GM18498 (cell line): ENCODE measurements around the gene EXOC3L1.

Experiments used
- ATAC-seq: cut with Tn5 transposase; IDR thresholded peaks from one replicate; pipeline ENCODE4 v1.9.1; 2021; ENCODE audit warnings: mild to moderate bottlenecking, moderate library complexity; ENCODE audit not compliant: unreplicated experiment

The EXOC3L1 gene

DNA sequence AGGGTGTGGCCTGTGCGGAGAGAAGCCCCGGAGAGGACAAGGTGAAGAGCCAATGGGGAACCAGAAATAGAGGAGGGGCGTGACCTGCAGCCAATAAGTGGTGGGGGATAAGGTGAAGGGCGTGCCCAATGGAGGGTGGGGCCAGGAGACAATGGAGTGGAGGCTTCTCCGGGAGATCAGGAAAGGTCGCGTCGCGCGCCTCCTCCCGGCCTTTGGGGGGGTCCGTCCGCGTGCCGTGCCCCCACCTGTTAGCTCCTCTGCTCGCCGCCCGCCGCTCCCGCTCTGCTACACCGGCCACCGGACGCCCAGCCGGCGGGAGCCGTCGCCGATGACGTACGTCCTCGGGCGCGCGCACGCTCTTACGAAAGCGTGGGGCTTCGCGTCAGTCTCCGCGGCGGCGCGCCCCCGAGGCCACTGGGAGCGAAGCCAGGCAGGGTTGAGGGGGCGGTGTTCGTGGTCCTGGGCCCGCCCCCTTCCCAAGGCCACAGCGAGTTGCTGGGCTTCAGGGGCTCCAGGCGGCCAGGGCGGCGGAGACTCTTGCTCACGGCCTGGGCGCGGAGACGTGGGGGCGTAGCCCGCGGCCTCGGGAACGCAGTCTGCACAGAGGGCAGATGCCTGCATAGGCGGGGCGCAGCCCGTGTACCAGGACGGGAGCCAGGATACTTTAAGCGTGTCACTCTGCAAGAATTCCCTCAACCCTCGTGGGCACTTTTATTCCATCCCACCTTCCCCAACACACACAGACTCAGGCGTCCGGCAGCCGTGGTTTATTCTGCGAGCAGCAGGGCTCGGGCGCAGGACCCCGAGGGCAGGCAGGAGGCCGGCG, 6.1 kb downstream of the EXOC3L1 start, which contains the start of gene MATCAP1:
Gene MATCAP1 (minus strand): TSS at position 337 of the 826 bp plus-strand sequence. CDS start 3,353 bp downstream, outside the sequence.
- ATAC-seq: peak; percentile 91

DNA sequence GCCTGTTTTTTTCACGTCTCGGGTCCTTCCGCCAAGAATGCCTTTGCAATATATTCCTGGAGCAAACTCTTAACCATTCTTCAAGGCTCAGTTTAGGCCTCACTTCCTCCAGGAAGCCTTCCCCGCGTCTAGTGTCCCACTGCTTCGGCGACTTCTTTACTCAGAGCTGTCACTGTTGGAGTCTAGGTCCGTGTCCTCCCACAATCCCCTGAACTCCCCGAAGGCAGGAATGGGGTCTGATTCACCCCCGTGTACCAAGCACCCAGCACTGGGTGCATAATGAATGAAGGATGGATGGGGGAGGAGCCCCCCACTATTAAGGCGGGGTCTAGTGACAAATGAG, 6.7 kb downstream of the EXOC3L1 start:
- no peak for ATAC-seq

DNA sequence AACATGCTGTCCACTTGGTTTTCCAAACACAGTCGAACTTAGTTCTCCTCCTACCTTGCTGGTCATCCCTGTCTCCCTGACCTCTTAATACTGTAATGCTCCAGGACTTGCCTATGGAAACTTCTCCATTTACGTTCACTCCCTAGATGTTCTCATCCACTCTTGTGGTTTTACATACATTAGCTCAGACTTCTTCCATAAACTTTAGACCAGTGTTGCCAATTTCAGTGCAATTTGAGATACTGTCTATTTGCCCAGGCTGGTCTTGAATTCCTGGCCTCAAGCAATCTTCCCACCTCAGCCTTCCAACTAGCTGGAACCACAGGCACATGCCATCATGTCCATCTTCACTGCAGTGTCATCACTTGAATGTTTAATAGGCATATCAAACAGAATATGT, 7.6 kb downstream of the EXOC3L1 start:
- ATAC-seq: no peak

DNA sequence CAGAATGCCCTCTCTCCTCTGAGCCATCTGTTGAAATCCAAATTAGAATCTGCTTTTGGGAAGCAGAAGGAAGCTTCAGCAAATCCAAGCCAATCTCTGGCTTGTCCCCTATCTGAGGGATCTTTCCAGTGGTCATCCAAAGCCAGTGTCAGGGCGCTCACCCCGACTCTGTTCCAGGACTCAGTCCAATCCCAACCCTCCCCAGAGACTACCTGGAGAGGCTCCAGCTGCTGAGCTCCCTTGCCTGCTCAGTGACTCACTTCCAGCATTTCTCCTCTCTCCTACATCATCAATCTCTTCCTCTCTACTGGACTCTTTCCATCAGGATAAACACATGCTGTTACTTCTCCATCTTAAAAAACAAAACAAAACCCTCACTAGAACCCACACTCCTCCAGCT, 8.6 kb downstream of the EXOC3L1 start:
- ATAC-seq: no peak

DNA sequence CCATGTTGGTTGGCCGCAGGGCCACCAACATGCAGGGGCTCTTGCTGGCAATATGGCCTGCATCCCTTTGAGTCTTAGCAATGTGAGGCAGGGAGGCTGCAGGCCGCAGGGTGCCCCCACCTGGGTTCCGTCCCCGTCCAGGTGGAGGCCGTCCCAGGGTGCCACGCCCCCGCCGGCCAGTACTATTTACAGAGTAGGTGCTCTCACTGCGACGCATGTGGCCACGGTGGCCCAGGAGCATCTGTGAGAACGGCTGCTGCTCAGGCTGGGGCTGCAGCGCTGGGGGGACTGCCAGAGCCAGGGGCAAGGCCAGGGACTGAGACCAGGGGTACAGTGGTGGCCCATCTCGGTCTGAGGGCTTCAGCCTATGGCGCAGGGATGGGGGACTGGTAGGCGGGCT, 9.8 kb downstream of the EXOC3L1 start:
- ATAC-seq: no peak

DNA sequence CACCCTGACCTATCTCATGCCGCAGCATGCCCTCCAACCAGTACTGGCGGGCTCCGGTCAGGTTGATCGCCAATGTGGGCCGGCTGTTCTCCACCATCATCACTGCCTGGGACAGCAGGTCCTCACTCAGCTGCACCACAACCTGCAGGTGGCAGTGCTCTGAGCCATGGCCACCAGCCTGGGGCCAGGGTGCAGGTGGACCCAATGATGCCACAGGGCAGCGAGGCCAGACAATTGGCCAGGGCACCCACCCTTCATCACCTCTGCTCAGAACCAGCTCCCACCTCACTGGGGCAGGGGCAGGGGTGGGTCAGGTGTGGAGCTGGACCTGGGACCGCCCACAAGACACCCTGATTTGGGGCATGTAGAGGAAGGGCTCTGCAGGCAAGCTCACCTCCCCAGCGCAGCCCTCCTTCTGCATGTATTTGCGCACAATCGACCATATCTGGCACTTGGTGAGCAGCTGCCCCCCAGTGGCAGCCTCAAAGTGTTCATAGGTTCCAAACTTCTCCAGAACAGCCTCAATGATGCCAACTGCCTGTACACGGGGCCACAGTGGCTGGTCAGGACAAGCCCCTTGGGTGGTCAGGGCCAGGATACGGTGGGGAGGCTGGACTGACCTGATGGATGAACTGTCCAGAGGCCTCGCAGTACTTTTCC, 10.4 kb downstream of the EXOC3L1 start:
- no peak for ATAC-seq

DNA sequence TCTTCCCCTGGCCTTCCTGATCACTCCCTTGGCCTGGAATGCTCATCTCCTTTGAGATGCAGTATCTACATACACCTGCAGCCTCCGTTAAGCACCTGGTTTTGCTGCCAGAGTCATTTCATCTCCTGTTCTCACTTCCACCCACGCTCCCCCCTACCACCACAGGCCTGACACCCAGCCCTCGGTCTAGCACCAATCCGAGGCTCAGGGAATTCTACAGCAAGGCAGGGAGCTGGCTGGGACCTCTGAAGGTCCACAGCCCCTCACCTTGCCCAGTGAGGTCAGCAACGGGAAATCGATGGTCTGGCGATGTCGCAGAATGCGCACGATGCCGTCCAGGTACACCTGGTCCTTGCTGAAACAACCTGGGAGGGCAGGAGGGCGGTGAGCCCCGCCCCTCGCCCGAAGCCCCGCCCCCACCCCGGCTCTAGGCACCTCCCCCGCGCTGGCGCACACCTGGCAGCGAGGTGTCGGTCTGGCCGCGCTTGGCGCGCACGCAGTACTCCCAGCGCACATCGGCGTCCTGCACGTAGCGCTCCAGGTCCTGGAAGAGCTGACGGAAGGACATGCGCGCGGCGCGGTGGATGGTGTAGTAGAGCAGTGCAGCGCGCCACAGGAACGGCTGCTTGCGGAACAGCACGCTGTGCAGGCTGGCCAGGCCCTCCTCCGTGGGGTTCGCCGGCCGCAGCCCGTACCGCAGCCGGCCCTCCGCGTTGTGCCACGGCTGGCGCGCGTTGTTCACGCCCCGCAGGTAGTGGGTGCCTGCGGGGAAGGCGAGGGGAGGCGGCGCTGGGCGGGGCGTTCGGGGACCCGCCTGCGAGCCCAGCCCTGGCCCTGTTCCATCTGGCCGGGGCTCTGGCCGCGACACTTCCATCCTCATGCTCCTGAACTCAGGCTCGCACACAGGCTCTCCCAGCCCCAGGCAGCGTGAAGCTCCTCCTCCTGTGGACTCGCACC, 11.9 kb downstream of the EXOC3L1 start:
- ATAC-seq: no peak

DNA sequence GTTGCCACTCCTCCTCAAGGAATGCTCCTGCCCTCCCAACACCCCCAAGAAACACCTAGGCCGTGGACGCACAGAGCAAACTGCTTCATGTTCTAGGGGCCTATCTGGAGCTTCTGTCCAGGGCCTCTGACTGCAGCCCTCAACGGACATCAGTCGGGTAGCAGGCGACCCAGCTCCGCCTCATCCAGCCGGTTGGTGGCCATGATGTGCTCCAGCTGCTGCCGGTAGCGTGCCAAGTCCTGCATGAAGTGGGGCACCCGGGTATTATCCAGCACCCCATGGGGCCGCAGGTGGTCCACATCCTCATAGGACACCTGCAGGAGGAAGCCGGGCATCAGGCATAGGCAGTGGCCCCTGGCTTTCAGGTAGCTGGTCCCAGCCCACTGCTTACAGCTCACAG, 13.3 kb downstream of the EXOC3L1 start:
- ATAC-seq: no peak

DNA sequence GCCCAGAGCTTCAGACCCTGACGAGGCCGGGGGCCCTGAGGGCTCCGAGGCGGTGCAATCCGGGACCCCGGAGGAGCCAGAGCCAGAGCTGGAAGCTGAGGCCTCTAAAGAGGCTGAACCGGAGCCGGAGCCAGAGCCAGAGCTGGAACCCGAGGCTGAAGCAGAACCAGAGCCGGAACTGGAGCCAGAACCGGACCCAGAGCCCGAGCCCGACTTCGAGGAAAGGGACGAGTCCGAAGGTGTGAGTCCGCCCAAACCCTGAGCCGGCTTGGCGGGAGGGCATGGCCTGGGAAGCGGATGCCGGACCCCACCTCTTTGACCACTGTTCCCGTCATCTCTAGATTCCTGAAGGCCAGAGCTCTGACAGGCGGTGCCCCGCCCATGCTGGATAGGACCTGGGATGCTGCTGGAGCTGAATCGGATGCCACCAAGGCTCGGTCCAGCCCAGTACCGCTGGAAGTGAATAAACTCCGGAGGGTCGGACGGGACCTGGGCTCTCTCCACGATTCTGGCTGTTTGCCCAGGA, 15.2 kb downstream of the EXOC3L1 start:
- no peak for ATAC-seq

DNA sequence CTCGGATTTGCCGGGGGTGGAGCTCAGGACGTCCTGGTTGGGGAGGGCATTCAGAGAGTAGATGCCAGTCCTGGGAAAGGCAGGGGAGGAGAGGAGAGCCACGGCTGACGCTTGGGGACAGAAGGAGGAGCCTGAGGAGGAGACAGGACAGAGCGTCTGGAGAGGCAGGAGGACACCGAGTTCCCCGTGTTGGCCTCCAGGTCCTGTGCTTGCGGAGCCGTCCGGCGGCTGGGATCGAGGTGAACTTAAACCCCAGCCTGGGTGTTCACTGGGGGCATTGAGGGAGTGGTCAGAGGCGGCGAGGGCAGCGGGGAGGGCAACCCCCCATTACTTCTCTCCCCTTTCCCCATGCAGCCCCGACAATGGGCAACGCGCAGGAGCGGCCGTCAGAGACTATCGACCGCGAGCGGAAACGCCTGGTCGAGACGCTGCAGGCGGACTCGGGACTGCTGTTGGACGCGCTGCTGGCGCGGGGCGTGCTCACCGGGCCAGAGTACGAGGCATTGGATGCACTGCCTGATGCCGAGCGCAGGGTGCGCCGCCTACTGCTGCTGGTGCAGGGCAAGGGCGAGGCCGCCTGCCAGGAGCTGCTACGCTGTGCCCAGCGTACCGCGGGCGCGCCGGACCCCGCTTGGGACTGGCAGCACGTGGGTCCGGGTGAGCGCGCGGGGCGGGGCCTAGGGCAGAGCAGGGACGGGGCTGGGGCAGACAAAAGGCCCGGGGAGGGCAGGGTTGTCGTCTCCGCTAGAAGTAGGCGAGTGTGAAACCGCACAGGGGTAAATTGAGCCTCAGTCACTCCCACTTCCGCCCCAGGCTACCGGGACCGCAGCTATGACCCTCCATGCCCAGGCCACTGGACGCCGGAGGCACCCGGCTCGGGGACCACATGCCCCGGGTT, 15.9 kb downstream of the EXOC3L1 start:
- ATAC-seq: peak; percentile 57

DNA sequence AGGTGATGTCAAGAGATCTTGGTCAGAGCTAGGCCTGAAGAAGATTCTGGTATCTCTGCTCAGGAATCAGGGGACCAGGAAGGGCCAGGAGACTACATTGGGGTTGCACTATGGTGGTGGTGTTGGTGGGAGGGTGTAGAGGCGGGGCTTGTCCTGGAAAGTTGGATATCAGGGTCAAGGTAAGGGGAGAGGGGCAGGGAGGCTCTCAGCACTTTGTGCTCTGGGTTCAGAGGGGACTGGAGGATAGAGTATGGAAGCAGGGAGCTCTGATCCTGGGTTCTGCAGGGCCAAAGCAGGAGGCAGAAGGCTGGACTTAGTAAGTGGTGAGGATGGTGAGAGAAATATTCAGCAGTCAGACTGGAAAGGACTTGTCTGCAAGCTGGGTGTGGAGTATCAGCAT, 16.6 kb downstream of the EXOC3L1 start:
- ATAC-seq: no peak

DNA sequence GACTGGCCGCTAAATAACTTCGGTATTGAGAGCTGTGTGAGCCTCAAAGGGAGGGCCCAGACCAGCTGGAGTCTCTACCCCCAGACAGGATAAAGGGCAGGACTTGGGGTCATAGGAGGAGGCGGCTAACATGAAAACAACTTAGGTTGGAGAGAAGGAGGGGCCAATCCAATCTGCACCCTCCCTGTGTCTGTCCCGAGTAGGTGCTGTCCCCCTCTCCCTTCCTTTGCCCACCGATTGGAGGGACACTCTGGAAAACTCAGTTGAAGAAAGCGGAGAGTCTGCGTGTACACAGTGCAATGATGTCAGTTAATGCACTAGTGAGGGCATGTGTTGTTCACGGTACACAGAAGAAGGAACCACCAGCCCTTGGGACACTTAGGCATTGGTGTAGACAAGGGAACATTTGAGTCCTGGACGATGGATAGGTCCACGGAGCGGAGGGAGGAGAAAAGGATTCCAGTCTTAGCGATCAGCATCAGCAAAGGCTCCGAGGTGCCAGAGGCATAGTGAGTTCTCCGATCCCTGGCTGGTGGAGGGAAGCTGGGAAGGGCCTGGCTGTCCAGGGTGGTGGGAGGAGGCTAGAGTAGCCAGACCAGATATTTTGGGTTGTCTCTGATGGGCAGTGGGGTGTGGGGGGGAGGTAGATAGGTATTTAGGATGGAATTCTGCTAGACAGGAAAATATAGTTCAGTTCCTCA, 18.8 kb downstream of the EXOC3L1 start:
- no peak for ATAC-seq

DNA sequence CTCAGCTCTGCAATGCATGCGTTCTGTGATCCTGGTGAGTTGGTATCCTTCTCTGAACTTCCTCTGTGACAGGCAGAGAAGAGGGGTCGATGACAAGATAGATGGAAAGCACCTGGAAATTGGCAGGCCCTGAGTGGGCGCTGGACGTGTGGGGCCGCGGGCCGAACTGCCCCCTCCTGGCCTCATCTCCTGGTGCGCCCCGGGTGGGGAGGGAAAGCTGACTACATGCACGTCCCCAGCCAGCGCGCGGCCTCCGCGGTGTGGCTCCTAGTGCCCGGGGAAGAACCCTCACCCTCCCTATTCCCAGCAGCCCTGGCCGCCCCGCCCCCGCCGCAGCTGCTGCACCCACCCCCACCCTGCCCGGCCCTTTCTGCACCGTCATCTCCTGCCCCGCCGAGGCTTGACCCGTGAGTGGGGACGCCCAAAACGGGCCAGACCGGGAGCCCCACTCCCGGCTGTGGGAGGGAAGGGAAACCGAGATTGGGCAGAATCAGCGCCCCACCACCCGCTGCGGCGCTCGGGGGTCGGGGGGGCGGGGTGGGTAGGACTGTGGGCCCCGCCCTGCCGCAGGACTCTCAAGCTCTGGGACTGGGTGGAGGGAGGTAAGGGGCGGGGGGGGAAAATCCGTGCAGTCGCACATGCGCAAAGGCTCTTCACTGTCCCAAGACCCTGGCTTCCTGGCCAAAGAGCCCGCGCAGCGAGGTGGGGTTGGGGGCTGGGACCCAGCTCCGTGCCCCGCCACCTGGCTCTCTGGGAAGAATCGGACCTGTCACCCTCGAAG, 19.6 kb downstream of the EXOC3L1 start, which contains the start of gene NOL3:
Gene NOL3 (plus strand): TSS at position 371 of the 781 bp plus-strand sequence.
- peak; percentile 33 for ATAC-seq

DNA sequence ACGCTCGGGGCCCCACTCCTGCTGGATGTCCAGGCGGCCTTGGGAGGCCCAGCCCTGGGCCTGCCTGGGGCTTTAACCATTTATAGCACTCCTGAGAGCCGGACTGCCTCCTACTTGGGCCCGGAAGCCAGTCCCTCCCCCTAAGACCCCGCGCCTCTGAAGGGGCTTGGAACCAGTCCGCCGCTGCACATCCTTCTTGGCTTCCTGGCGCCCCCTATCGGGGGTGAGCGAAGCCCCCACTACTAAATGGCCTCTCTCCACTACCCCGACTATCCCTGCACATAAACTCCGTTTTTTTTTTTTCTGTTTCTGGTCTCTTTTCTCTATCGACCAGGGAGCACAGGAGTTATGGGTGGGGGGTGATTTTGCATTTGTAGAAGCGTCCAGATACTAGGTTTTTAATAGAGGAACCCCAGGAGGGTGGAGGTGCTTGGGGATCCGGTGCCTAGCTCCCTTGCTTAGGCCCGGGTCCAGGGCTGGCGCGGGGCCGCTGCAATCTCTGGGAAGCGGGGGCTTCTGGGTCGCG, 20.2 kb downstream of the EXOC3L1 start:
- no peak for ATAC-seq

DNA sequence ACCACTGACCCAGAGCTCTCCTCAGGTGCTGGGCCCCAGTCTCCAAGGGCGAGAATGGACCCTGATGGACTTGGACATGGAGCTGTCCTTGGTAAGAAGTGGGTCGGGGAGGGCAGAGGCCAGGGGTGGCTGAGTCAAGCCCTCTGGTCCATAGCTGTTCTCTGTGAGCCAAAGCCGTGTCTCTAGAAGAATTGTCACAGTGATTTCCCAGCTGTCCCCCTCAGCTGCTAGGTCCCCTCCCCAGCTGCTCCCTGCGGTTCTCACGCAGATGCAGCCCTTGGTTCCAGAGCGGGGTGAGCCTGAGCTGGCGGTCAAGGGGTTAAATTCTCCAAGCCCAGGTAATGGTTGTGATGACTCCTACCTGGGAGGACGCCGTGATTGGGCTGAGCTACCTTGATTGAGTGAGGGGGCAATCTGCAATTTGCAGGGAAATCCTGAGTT, 20.9 kb downstream of the EXOC3L1 start:
- no peak for ATAC-seq

DNA sequence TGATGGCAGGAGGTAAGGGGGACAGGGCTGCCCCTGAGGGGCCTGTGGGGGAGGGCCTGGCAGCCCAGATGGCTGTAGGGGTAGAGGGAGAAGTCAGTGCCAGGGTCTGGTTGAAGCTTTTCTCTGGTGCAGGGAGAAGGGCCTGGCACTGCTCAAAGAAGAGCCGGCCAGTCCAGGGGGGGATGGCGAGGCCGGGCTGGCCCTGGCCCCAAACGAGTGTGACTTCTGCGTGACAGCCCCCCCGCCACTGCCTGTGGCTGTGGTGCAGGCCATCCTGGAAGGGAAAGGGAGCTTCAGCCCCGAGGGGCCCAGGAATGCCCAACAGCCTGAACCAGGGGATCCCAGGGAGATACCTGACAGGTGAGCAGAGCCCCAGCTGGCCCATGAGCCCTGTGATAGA, 22.3 kb downstream of the EXOC3L1 start:
- no peak for ATAC-seq

DNA sequence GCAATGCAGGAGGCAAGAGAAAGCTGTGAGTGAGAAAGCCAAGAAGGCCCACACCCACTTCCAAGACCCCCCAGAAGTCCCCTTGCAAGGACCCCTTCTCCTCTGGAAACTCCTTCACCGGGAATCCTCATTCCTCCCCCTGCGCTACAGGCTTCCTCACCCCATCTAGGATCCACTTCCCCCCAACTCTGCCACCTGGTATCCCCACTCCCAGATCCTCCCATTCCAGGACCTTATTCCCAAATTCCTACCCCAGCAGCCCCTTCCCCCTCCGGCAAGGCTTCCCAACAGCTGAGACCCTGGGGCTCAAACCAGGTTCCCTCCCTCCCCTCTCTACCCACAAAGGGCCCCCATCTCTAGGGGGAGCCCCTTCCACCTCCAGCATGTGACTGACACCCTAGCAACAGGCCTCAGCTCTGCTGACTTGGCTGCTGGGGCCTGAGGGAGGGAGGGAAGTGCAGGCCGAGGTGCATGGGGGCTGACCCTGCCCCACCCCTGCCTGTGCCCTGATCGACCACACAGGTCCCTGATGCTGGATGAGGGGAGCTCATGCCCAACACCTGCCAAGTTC, 23.3 kb downstream of the EXOC3L1 start:
- no peak for ATAC-seq

DNA sequence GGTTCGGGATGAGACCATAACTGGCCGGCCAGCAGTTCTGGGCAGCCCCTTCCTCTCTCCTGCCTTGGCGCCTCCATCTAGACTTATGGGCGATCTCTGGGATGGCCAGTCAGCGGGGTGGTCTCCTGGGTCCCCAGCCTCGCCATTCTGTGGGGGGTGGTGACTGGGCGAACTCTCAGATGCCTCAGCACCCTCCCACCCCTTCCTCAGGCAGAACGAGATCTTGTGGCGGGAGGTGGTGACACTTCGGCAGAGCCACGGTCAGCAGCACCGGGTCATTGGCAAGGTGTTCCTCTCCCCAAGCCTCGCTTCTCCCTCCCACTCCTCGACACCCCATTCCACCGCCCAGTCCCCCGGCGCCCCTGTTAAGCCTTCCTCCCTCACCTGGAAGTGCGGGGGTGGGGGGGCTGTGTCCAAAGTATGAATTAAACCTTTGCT, 23.8 kb downstream of the EXOC3L1 start:
- ATAC-seq: no peak
